GM19043 (cell line): Measurements from ENCODE around the gene RAN.
"Not testable (repeated sequence)": the region's sequence is repeated elsewhere in the genome, so short reads cannot be mapped to it uniquely, and the experiment has no call there.

Source experiments
- ATAC-seq: cut with Tn5 transposase; IDR thresholded peaks from one replicate; pipeline ENCODE4 v1.9.1; 2021; ENCODE audit warnings: low read depth; ENCODE audit not compliant: unreplicated experiment

The RAN gene

DNA sequence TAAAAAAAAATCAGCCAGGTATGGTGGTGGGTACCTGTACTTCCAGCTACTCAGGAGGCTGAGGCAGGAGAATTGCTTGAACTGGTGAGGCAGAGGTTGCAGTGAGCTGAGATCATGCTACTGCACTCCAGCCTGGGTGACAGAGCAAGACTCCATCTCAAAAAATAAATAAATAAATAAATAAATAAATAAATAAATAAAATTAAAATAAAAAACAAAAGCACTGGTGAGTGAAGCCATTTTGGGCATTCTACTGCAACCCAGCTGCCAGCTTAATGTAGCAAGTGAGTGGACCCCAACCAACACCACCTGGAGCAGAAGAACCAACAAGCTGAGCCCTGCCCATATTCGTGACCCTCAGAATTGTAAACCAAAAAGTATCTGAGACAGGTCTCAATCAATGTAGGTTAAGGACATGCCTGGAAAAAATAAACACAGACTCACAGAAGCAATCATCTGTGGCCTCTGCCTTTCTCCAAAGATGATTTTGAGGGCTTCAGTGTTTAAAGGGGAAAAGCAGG lies 23.0 kb upstream of the RAN start:
- not testable (repeated sequence) for ATAC-seq

DNA sequence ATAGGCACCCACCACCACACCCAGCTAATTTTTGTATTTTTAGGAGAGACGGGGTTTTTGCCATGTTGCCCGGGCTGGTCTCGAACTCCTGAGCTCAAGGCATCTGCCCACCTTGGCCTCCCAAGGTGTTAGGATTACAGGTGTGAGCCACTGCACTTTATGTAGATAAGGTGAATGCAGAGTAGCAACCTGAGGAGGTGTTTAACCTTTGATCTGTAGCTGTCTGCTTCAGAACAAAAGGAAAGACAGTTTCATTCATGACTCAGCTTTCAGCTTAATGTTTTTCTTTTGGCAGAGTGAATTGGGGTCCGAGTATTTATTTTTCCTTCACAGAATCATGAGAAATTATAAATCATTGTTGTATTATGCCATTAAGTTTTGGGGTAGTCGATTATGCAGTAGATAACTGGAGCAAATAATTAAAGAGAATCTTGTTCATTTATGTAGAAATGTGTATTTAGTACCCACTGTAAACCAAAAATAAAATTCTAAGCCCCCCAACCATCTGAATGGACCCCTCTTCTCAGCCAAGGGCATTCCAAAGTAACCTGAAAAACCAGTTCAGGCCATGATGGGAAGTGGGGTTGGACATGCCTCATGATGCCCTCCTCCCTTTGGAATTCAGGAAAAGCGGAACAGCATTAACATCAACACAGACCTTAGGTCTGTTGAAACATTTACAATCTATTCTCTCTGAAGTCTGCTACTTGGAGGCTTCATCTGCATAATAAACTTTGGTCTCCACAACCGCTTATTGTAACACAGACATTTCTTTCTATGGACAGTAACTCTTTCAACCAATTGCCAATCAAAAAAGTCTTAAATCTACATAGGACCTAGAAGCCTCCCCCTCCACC lies 22.1 kb upstream of the RAN start:
- no peak for ATAC-seq

DNA sequence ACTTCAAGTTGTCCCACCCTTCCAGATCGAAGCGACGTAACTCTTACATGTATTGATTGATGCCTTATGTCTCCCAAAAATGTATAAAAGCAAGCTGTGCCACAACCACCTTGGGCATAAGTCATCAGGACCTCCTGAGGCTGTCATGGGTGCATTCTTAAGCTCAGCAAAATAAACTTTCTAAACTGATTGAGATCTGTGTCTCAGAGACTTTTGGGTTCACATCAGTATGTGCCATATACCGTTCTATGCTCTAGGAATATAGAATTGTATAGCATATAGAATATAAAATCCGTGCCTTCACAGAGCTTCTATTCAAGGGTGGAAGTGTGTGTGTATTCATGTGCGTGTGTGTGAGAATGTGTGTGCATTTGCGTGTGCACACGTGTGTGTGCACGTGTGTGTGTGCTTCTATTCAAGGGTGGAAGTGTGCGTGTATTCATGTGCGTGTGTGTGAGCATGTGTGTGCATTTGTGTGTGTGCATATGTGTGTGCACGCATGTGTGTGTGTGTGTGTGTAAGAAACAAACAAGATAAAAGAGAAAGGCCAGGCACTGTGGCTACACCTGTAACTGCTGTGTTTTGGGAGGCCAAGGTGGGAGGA lies 21.3 kb upstream of the RAN start:
- ATAC-seq: no peak

DNA sequence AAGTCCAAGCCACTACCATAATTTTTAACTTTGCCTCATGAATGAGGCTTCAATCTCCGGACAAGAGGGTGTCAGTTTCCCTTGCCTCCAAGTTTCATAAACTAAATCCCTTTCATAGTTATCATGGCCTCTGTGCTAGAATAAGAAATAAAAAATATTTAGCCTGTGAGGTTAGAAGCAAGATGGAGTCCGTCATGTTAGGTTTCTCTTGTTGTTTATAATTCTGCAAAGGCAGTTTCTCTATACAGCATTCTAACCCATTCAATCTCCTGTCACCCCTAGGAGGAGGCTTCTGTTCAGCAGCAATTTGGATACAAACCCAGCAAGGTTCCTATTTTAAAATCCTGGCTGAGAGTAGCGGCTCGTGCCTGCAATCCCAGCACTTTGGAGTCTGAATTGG lies 15.8 kb upstream of the RAN start:
- no peak for ATAC-seq

DNA sequence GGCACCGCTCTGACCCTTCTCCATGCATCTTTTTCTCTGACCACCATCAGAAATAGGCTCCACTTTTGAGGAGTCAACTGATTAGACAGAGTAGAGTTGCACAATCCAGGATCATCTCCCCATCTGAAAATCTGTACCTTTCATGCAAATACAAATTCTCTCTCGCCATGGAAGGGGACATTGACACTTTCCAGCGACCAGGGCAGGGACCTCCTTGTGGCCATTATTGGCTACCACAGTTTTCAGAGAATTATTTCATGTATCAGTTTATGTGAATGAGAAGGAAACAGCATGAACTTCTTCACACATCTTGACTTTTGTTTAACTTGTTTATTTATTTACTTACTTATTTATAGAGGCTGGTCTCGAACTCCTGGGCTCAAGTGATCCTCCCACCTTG lies 13.8 kb upstream of the RAN start:
- ATAC-seq: no peak

DNA sequence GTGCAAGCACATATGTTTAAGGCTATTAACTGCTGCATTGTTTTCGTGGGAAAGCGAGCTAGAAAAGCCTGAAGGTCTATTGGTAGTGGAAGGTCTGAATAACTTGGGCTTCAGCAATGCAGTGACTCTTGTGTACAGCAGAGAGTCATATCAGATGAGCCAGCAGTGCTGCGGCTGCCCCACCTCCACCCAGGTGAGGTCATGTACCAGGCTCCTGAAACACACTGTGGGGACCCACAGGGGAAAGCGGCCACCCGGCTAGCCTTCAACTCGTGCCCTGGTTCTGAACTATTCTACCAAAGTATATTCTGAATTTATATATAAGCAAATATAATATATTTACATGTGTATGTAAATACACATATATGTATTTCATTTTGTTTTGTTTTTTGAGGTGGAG lies 12.7 kb upstream of the RAN start:
- ATAC-seq: no peak

DNA sequence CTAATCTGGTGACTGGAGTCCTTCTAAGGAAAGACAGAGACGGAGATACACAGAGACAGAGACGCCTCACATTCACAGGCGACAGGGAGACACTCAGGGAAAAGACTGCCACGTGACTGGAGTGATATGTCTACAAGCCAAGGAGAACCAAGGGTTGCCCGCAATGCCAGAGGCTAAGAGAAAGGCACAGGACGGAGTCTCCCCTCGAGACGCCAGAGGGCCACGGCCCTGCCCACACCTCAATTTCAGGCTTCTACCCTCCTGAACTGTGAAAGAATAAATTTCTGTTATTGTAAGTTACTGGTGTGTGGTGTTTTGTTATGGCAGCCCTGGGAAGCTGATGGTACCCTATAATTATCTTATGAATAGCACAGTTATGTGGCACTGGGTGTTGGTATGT lies 11.6 kb upstream of the RAN start:
- ATAC-seq: no peak

DNA sequence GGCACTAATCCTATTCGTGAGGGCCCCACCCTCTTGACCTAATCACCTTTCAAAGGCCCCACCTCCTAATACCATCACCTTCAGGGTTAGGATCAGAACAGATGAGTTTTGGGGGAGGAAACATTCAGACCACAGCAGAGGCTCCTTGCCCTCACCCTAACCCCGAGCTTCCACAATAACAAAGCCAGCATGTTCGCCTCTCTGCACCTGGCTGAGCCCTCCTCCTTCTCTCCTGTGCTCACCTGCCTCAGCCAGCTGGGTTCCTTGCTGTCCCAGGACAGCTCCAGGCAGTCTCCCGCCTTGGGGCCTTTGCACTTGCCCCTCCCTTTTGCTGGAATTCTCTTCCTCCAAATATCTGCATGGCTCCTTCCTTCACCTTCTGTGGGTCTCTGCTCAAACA lies 9.7 kb upstream of the RAN start:
- ATAC-seq: no peak

DNA sequence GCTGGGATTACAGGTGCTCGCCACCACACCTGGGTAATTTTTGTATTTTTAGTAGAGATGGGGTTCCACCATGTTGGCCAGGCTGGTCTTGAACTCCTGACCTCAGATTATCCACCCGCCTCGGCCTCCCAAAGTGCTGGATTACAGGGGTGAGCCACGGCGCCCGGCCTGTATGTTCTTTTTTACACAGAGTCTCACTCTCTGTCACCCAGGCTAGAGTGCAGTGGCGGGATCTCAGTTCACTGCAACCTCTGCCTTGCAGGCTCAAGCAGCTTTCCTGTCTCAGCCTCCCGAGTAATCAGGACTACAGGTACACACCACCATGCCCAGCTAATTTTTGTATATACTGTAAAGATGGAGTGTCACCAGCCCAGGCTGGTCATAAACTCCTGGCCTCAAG lies 9.1 kb upstream of the RAN start:
- not testable (repeated sequence) for ATAC-seq

DNA sequence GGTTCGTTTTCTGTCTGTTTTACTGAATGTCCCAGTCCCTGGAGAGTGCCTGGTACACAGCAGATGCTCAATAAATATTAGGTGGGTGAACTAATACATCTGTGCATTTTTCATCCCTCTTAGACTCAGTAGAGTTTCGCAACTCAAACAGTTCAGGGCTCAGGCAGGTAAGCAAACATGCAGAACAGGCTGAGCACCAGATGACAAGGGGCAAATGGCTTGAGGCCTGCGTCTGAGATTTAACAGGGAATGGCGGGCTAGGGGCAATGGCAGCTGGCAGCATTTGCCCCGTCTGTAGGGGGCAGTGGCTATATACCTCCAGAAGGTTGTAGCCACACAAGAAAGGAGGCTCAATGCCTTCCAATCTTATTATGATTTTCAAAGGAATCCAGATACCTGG lies 8.6 kb upstream of the RAN start:
- ATAC-seq: no peak

DNA sequence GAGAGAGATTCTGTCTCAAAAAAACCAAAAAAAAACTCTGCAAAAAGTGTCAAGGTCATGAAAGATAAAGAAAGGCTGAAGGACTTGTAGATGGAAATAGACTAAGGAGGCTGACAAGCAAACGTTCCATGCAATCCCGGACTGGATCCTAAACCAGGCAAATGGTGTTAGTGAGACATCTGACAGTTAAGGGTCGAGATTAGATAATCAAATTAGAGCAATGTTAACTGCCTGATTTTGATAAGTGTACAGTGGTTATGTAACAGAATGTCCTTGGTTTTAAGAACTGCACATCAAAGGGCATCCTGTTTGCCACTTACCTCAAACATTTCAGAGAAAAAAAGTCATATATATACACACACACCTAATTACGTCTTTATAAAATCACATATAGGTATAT lies 3.5 kb upstream of the RAN start:
- no peak for ATAC-seq

DNA sequence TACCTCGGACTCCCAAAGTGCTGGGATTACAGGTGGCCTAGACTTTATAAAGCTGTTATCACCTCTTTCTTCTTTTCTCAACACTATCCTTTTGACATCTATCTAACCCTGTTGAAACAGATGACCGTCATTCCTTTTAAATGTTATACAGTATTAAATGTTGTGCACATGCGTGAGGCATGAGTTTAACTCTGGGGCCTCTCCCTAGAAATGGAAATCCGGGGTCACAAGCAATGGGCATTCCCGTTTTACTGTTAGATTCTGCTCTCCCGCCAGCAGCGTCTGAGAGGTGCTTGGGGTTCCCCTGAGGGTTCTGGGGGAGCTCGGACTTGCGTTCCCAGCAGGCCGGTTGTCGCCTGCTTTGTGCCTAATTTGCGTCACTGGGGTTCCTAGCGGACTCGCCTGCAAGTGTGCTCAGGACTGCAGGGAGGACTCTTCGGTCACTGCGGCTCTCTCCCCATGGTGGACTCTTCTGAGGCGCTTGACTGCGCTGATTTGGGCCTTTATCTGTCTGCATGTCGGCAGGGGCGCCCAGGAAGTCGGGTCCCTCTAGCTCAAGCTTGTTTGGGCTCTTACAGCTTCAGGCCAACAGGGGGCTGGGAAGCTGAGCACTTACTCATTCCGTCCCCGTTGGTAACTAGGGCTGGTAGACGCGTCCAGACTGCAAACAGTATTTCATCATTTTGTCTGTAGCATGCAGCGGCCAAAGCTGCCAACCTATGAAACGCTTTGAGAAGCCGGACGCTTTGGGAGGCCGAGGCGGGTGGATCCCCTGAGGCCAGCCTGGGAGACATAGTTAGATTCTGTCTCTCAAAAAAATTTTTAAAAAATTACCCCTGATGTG lies 1.2 kb upstream of the RAN start:
- ATAC-seq: peak; percentile 53

DNA sequence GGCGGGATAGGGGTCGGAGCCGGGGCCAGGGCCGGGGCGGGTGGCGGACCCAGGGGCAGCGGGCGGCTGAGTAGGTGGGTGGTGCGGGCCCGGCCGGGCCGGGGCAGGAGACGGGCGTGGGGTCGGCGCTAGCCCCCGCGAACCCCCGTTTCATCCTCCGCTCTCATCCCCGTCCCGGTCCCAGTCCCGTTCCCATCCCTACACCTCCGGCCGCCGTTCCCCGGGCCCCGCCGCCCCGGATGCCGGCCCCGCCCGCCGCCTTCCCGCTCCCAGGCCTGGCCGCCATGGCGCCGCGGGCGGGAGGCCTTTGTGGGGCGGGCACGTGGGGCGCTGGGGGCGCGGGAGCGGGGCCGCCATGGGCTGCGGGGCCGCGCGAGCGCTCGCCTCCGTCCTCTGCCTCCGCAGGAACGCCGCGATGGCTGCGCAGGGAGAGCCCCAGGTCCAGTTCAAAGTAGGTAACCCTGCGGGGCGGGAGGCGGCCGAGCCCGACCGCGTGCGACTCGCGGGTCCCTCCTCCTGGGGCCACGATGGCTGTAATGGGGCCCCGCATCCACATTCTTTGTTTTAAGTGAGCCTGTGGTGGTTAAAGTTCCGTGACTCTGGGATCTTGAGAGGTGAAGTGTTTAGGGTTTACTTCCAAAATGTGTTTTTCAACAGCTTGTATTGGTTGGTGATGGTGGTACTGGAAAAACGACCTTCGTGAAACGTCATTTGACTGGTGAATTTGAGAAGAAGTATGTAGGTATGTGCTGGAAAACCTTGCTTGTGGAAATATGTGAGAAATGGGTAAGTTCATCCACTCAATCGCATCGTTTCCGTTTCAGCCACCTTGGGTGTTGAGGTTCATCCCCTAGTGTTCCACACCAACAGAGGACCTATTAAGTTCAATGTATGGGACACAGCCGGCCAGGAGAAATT lies 572 bp downstream of the RAN start:
- peak; percentile 10 for ATAC-seq

DNA sequence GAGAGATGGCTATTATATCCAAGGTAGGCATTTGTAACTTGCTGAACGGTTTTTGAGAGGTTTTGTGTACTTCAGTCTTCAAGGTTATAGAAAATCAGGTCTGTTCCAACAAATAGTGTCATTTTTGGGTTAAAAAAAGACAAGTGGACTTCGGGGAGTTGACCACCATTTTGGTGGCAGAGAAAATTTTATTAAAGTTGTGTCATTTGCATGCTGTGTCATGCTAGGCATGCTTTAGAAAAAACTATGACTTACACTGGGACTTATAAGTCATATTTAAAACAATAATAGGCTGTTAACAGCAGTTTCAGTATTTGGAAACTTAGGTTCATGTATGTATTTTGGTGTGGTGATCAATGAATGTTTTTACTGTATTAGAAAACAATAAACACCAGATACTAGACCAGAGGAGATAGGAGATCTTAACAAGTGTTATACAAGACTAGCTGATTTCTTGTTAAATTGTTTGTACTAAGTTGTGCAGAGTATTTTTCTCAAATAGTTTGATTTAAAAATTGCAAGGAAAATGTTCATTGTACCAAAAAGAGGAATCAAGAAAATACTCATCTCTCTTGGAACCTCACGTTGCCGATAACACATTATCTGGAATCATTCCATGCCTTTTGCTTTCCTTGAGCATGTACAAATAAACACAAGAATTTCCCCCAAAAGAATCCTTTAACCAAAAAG lies 1.4 kb downstream of the RAN start:
- no peak for ATAC-seq

DNA sequence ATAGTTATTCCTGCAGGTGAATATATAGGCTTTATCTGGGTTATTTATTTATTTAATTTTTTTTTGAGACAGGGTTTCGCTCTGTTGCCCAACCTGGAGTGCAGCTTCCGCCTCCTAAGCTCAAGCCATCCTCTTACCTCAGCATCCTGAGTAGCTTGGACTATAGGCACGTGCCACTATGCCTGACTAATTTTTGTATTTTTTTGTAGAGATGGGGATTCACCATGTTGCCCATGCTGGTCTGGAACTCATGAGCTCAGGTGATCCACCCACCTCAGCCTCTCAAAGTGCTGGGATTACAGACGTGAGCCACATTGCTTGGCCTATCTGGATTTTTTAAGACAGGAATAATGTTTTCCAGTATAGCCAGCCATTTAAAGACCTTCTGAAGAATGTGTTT lies 2.0 kb downstream of the RAN start:
- no peak for ATAC-seq

DNA sequence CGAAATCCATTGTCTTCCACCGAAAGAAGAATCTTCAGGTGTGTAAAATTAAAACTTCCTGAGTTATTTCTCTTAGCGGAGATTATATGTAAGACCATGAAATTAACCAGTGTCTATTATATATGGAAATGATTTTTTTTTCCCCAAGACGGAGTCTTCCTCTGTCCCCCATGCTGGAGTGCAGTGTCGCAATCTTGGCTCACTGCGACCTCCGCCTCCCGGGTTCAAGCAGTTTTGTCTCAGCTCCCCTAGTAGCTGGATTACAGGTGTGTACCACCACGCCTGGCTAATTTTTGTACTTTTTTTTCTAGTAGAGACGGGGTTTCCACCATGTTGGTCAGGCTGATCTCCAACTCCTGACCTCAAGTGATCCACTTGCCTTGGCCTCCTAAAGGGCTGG lies 2.8 kb downstream of the RAN start:
- no peak for ATAC-seq

DNA sequence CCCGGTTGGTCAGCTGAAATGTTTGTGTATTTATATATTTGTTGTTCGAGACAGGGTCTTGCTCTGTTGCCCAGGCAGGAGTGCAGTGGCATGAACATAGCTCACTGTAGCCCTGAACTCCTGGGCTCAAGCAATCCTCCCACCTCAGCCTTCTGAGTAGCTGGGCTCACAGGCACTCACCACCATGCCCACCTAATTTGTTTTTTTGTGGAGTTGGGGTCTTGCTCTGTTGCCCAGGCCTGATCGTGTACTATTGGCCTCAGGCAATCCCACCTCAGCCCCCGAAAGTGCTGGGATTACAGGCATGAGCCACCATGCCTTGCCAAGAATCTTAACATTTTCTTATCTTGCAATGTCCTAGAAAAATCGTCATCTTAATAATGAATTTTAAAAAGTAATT lies 3.3 kb downstream of the RAN start:
- ATAC-seq: no peak

DNA sequence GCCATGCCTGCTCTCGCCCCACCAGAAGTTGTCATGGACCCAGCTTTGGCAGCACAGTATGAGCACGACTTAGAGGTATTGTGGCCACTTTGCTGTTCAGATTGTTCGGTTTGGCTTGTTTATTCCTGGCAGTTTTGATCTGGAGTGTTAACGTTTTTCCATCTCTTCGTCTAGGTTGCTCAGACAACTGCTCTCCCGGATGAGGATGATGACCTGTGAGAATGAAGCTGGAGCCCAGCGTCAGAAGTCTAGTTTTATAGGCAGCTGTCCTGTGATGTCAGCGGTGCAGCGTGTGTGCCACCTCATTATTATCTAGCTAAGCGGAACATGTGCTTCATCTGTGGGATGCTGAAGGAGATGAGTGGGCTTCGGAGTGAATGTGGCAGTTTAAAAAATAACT lies 3.8 kb downstream of the RAN start:
- ATAC-seq: not testable (repeated sequence)

DNA sequence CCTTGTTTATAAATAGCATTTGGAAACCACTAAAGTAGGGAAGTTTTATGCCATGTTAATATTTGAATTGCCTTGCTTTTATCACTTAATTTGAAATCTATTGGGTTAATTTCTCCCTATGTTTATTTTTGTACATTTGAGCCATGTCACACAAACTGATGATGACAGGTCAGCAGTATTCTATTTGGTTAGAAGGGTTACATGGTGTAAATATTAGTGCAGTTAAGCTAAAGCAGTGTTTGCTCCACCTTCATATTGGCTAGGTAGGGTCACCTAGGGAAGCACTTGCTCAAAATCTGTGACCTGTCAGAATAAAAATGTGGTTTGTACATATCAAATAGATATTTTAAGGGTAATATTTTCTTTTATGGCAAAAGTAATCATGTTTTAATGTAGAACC lies 4.4 kb downstream of the RAN start:
- no peak for ATAC-seq

DNA sequence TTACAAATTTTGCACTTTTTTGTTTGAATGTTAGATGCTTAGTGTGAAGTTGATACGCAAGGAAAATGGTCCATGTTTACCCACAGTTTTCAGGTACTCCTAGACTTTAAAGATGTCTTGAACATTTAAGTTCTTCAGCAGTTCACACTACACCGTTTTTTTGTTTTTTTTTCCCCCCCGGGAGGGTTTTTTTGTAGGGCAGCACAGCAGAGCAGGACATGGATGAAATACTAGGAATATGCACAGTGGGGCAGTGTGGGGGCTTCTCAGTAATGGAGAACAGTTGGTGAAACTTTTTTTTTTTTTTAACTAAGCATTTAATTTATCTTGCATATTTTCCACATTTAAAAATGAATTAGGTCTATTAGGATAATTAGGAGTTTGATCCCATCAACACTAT lies 4.9 kb downstream of the RAN start:
- ATAC-seq: no peak
